Liver (tissue), 9 donors: Measurements from ENCODE around the gene CD8A. TPM values are rescaled to one million over a fixed set of nuclear protein-coding genes. Genes with fewer than 3 reads are reported as not detected.
A peak's percentile ranks its signal among the peaks of the same experiment; 100 is the strongest.

Source experiments
- DNase-seq: peaks from one replicate; pipeline ENCODE4 v3.0.0-alpha.2; 2017; ENCODE audit warnings: low spot score
- H3K27ac ChIP-seq, 2 donors: one replicate each; pipeline ENCODE4 v1.7.0; 2013; ENCODE audit warnings: inconsistent platforms in 2 of 2, low read length in 2 of 2, control low read depth in 1 of 2, low read depth in 1 of 2, mild to moderate bottlenecking in 1 of 2
- H3K27me3 ChIP-seq, 4 donors: one replicate each; pipeline versions ENCODE4 v1.6.1 to v1.7.0; 2013; ENCODE audit warnings: low read length in 3 of 4, inconsistent platforms in 1 of 4, mild to moderate bottlenecking in 1 of 4, moderate library complexity in 1 of 4; ENCODE audit not compliant: control insufficient read depth in 4 of 4, insufficient read depth in 4 of 4
- H3K36me3 ChIP-seq, 4 donors: one replicate each; pipeline versions ENCODE4 v1.6.1 to v1.7.0; 2013; ENCODE audit warnings: low read length in 3 of 4, mild to moderate bottlenecking in 3 of 4, low read depth in 1 of 4, moderate library complexity in 1 of 4; ENCODE audit not compliant: control insufficient read depth in 4 of 4, insufficient read depth in 3 of 4
- H3K4me1 ChIP-seq, 4 donors: one replicate each; pipeline versions ENCODE4 v1.6.1 to v1.7.0; 2013; ENCODE audit warnings: low read length in 3 of 4, mild to moderate bottlenecking in 3 of 4, moderate library complexity in 1 of 4; ENCODE audit not compliant: control insufficient read depth in 4 of 4, insufficient read depth in 4 of 4
- H3K4me3 ChIP-seq, 3 donors: one replicate each; pipeline versions ENCODE4 v1.6.1 to v1.7.0; 2013; ENCODE audit warnings: low read length in 3 of 3, control low read depth in 1 of 3, low read depth in 1 of 3, mild to moderate bottlenecking in 1 of 3
- H3K9ac ChIP-seq, 2 donors: one replicate each; pipeline ENCODE4 v1.7.0; 2013; ENCODE audit warnings: low read length in 2 of 2, mild to moderate bottlenecking in 2 of 2, moderate library complexity in 2 of 2, control low read depth in 1 of 2, low read depth in 1 of 2
- H3K9me3 ChIP-seq, 4 donors: one replicate each; pipeline versions ENCODE4 v1.6.1 to v1.7.0; 2013; ENCODE audit warnings: low read length in 3 of 4; ENCODE audit not compliant: control insufficient read depth in 4 of 4
- ATF3 ChIP-seq: IDR thresholded peaks from 2 replicates; pipeline ENCODE4 v1.6.1; 2016; ENCODE audit warnings: antibody characterized with exemption
- EGR1 ChIP-seq, 2 donors: IDR thresholded peaks; 2 replicates each; pipeline ENCODE4 v1.6.1; 2016 to 2018; ENCODE audit warnings: antibody characterized with exemption in 2 of 2, low read depth in 2 of 2
- FOXA1 ChIP-seq: IDR thresholded peaks from 2 replicates; pipeline ENCODE4 v1.6.1; 2016; ENCODE audit warnings: antibody characterized with exemption
- FOXA2 ChIP-seq: IDR thresholded peaks from 2 replicates; pipeline ENCODE4 v1.6.1; 2016; ENCODE audit warnings: antibody characterized with exemption
- GABPA ChIP-seq, 2 donors: IDR thresholded peaks in 1 of 2; conservative IDR thresholded peaks in 1 of 2; 2 replicates each; pipeline ENCODE4 v1.6.1; 2016; ENCODE audit warnings: antibody characterized with exemption in 2 of 2, mild to moderate bottlenecking in 1 of 2, moderate library complexity in 1 of 2
- HNF4A ChIP-seq, 2 donors: conservative IDR thresholded peaks; 2 replicates each; pipeline ENCODE4 v1.6.1; 2016; ENCODE audit warnings: antibody characterized with exemption in 2 of 2, mild to moderate bottlenecking in 2 of 2
- HNF4G ChIP-seq: IDR thresholded peaks from 2 replicates; pipeline ENCODE4 v1.6.1; 2016; ENCODE audit warnings: antibody characterized with exemption
- JUND ChIP-seq, 2 donors: IDR thresholded peaks; 2 replicates each; pipeline ENCODE4 v1.6.1; 2016; ENCODE audit warnings: antibody characterized with exemption in 2 of 2
- NR2F2 ChIP-seq: IDR thresholded peaks from 2 replicates; pipeline ENCODE4 v1.6.1; 2016; ENCODE audit warnings: antibody characterized with exemption
- RAD21 ChIP-seq, 2 donors: IDR thresholded peaks; 2 replicates each; pipeline ENCODE4 v1.6.1; 2016; ENCODE audit warnings: antibody characterized with exemption in 2 of 2, mild to moderate bottlenecking in 2 of 2
- REST ChIP-seq: IDR thresholded peaks from 2 replicates; pipeline ENCODE4 v1.6.1; 2016; ENCODE audit warnings: antibody characterized with exemption, mild to moderate bottlenecking
- RXRA ChIP-seq, 2 donors: IDR thresholded peaks; 2 replicates each; pipeline ENCODE4 v1.6.1; 2017 to 2018; ENCODE audit warnings: antibody characterized with exemption in 2 of 2, mild to moderate bottlenecking in 1 of 2
- SP1 ChIP-seq: IDR thresholded peaks from 2 replicates; pipeline ENCODE4 v1.6.1; 2018; ENCODE audit warnings: antibody characterized with exemption, mild to moderate bottlenecking
- TAF1 ChIP-seq: conservative IDR thresholded peaks from 2 replicates; pipeline ENCODE4 v1.6.1; 2016; ENCODE audit warnings: antibody characterized with exemption, mild to moderate bottlenecking
- YY1 ChIP-seq: IDR thresholded peaks from 2 replicates; pipeline ENCODE4 v1.6.1; 2016; ENCODE audit warnings: antibody characterized with exemption, mild to moderate bottlenecking
- WGBS: extraction: QIAGEN DNeasy Blood & Tissue Kit; methylation state at CpG from one replicate; pipeline ENCODE4 v1.1.7; 2013; 5-methylcytosine and 5-hydroxymethylcytosine counted together
- polyA plus RNA-seq, 2 donors: library from polyadenylated mRNA; stranded (reverse) in 1 of 2; unstranded in 1 of 2; fragments of 200-250 nt in 1 of 2; fragments of >200 nt in 1 of 2; fragmentation: Nextera tagmentation in 1 of 2; extraction: Ambion mirVana in 1 of 2; gene quantifications; one replicate each; pipeline versions ENCODE4 v1.2.1 to v1.2.3, GENCODE V29; 2013 to 2015
- total RNA-seq, 2 donors: library from RNA; depleted of rRNA; stranded (reverse); fragments of >200 nt; gene quantifications; one replicate each; pipeline ENCODE4 v1.2.3, GENCODE V29; 2014
- TF ChIP-seq, protein P1 (sequence below): IDR thresholded peaks from 2 replicates; pipeline ENCODE4 v1.6.1; 2016; ENCODE audit warnings: antibody characterized with exemption
- TF ChIP-seq, protein P2 (sequence below): IDR thresholded peaks from 2 replicates; pipeline ENCODE4 v1.6.1; 2016; ENCODE audit warnings: antibody characterized with exemption
- TF ChIP-seq, protein P3 (sequence below): fragments of 150-350 bp; IDR thresholded peaks from 2 replicates; pipeline ENCODE4 v1.5.1; 2017; ENCODE audit warnings: improper control_type of control experiment, low read depth, low read length; ENCODE audit not compliant: missing input control
- donor health status: healthy.
- donor health status: healthy.
- donor health status: healthy.
- donor health status: healthy.
- donor health status: healthy.

Gene CD8A
- total and polyA plus RNA-seq, 4 donors, result 0.42 to 1.8 (median 0.69) TPM

DNA sequence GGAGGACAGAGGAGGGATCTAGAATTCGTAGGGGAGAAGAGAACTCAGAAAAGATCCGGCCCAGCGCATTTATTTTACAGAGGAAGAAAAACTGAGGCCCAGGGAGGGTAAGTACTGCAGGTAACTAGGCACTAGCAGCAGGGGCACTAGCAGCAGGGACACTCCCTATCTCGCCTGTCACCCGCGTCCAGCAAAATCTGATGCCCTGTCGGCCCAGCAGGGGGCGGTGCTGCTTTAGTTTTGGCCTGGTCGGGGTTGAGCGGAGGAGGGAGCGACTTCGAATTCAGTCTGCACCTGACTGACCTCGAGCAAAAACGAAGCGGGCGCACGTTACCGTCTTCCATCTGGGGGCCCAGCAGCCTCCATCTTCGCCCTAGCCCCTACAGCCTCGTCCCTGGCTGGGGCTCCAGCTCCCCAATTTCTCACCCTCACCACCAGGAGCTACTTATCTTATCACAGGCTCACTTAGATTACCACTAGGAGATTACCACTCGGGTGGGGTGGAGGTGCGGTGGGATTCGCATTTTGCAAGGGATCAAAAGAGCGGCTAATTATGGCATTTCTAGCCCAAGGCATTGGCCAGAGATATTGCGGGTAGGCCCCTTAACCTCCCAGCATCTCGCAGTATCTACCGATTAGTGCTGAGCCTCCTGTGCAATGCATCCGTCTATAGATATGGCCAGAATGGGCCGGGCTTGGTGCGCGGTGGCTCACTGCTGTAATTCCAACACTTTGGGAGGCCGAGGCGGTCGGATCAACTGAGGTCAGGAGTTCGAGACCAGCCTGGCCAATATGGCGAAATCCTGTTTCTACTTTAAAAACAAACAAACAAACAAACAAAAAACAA lies 17.8 kb upstream of the CD8A start:
- Histone ChIP-seq H3K4me3 (peak overlapping the region; percentile 37 to 63 (median 55)), H3K27me3 (no peaks in the 10 kb centered on the region), H3K36me3 (no peaks in the 10 kb centered on the region), H3K9ac (no peak overlapping the region), H3K4me1 (peaks cover 6 to 25% (median 16%) of the 10 kb centered on the region in 4 donors), H3K27ac (no peak overlapping the region), H3K9me3 (no peaks in the 10 kb centered on the region)
- peak; percentile 96 for DNase-seq
- WGBS, result 12% methylated on average over 36 of the region's 36 CpGs
- TF ChIP-seq ATF3, result no peak
- TF ChIP-seq, protein P1, sequence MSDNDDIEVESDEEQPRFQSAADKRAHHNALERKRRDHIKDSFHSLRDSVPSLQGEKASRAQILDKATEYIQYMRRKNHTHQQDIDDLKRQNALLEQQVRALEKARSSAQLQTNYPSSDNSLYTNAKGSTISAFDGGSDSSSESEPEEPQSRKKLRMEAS, result no peak
- TF ChIP-seq, protein P2, sequence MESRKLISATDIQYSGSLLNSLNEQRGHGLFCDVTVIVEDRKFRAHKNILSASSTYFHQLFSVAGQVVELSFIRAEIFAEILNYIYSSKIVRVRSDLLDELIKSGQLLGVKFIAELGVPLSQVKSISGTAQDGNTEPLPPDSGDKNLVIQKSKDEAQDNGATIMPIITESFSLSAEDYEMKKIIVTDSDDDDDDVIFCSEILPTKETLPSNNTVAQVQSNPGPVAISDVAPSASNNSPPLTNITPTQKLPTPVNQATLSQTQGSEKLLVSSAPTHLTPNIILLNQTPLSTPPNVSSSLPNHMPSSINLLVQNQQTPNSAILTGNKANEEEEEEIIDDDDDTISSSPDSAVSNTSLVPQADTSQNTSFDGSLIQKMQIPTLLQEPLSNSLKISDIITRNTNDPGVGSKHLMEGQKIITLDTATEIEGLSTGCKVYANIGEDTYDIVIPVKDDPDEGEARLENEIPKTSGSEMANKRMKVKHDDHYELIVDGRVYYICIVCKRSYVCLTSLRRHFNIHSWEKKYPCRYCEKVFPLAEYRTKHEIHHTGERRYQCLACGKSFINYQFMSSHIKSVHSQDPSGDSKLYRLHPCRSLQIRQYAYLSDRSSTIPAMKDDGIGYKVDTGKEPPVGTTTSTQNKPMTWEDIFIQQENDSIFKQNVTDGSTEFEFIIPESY, result no peak
- TF ChIP-seq HNF4G, result no peak
- TF ChIP-seq EGR1 (IDR thresholded peaks at IDR 0.05; ENCODE audit: low read depth in 2 of 2), result no peak
- peak; percentile 90 to 94 for TF ChIP-seq RAD21 (IDR thresholded peaks at IDR 0.05)
- no peak for TF ChIP-seq TAF1
- TF ChIP-seq, protein P3, sequence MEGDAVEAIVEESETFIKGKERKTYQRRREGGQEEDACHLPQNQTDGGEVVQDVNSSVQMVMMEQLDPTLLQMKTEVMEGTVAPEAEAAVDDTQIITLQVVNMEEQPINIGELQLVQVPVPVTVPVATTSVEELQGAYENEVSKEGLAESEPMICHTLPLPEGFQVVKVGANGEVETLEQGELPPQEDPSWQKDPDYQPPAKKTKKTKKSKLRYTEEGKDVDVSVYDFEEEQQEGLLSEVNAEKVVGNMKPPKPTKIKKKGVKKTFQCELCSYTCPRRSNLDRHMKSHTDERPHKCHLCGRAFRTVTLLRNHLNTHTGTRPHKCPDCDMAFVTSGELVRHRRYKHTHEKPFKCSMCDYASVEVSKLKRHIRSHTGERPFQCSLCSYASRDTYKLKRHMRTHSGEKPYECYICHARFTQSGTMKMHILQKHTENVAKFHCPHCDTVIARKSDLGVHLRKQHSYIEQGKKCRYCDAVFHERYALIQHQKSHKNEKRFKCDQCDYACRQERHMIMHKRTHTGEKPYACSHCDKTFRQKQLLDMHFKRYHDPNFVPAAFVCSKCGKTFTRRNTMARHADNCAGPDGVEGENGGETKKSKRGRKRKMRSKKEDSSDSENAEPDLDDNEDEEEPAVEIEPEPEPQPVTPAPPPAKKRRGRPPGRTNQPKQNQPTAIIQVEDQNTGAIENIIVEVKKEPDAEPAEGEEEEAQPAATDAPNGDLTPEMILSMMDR, result peak; percentile 93
- TF ChIP-seq GABPA (IDR thresholded peaks at IDR 0.05 in 1 of 2, conservative IDR thresholded peaks at IDR 0.05 in 1 of 2), result no peak
- TF ChIP-seq JUND (IDR thresholded peaks at IDR 0.05), result no peak
- TF ChIP-seq SP1, result no peak
- no peak for TF ChIP-seq REST
- TF ChIP-seq NR2F2, result no peak
- TF ChIP-seq YY1, result no peak
- TF ChIP-seq HNF4A (conservative IDR thresholded peaks at IDR 0.05), result no peak
- no peak for TF ChIP-seq FOXA1
- TF ChIP-seq RXRA (IDR thresholded peaks at IDR 0.05), result peak; percentile 6 to 56
- TF ChIP-seq FOXA2, result no peak
